Left ventricle myocardium inferior (tissue), 1 donor: ENCODE data around the gene IFNLR1. TPM values are rescaled to one million over a fixed set of nuclear protein-coding genes. Genes with fewer than 3 reads are reported as not detected.

ENCODE experiments used
- DNase-seq: peaks from one replicate; pipeline ENCODE4 v3.0.0-alpha.2; 2020
- H3K27ac ChIP-seq: fragments of 200-600 bp; replicated peaks from 2 replicates; pipeline ENCODE4 v1.8.0; 2021
- H3K27me3 ChIP-seq: fragments of 200-600 bp; 2 replicates; pipeline ENCODE4 v1.8.0; 2021; ENCODE audit warnings: low read depth
- H3K36me3 ChIP-seq: fragments of 200-600 bp; 2 replicates; pipeline ENCODE4 v1.8.0; 2021
- H3K4me1 ChIP-seq: fragments of 200-600 bp; 2 replicates; pipeline ENCODE4 v1.8.0; 2021
- H3K4me3 ChIP-seq: fragments of 200-600 bp; 2 replicates; pipeline ENCODE4 v1.8.0; 2021; ENCODE audit warnings: mild to moderate bottlenecking, moderate library complexity
- H3K9me3 ChIP-seq: fragments of 200-600 bp; replicated peaks from 2 replicates; pipeline ENCODE4 v1.8.0; 2021
- intact Hi-C: fragments of 100-400 bp; cut with micrococcal nuclease; formaldehyde crosslinking; loops from one replicate; pipeline ENCODE4 v1.11.0; 2022
- long read RNA-seq: library from polyadenylated mRNA; unstranded; transcript quantifications from one replicate; pipeline ENCODE4 v2.0.0, GENCODE V29; 2021
- total RNA-seq: library from RNA; stranded (reverse); fragmentation: NEBNext Ultra II Directional; extraction: Animal tissue kit (Norgen Biotek cat#: 25700); gene quantifications from one replicate; pipeline ENCODE4 v1.2.1, GENCODE V29; 2021
- TF ChIP-seq, protein P1 (sequence below): fragments of 200-600 bp; IDR thresholded peaks from 2 replicates; pipeline ENCODE4 v1.8.0; 2021; ENCODE audit warnings: antibody characterized with exemption, mild to moderate bottlenecking, borderline replicate concordance
- donor health status: DM: no; HTN: yes; CAD: no; lungs with severe emphysema.

IFNLR1 gene
- total RNA-seq = 2.0 TPM
- long read RNA-seq, full-length matches to known transcripts = 1 of 13 reads
- long read RNA-seq, partial matches to known transcripts = 2 of 13 reads
- long read RNA-seq, other reads (novel, unspliced or antisense) = 10 of 13 reads

GRCh38 chr1:24186993-24187790 is at the start of gene IFNLR1:
Gene IFNLR1 (minus strand): TSS chr1:24187289. CDS start chr1:24187248, 41 bp downstream.
- DNase-seq = peak; percentile 50
- TF ChIP-seq, protein P1, sequence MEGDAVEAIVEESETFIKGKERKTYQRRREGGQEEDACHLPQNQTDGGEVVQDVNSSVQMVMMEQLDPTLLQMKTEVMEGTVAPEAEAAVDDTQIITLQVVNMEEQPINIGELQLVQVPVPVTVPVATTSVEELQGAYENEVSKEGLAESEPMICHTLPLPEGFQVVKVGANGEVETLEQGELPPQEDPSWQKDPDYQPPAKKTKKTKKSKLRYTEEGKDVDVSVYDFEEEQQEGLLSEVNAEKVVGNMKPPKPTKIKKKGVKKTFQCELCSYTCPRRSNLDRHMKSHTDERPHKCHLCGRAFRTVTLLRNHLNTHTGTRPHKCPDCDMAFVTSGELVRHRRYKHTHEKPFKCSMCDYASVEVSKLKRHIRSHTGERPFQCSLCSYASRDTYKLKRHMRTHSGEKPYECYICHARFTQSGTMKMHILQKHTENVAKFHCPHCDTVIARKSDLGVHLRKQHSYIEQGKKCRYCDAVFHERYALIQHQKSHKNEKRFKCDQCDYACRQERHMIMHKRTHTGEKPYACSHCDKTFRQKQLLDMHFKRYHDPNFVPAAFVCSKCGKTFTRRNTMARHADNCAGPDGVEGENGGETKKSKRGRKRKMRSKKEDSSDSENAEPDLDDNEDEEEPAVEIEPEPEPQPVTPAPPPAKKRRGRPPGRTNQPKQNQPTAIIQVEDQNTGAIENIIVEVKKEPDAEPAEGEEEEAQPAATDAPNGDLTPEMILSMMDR = no peak
- intact Hi-C loops = no loop called here
- peak within 1 kb of the TSS; percentile 66 for H3K27ac ChIP-seq
- peaks cover 18% of the 10 kb centered on the region for H3K4me1 ChIP-seq
- H3K36me3 ChIP-seq = no peaks in the 10 kb centered on the region
- H3K27me3 ChIP-seq = peaks cover 36% of the 10 kb centered on the region
- peak within 1 kb of the TSS; percentile 72 for H3K4me3 ChIP-seq
- no peaks in the 10 kb centered on the region for H3K9me3 ChIP-seq

DNA sequence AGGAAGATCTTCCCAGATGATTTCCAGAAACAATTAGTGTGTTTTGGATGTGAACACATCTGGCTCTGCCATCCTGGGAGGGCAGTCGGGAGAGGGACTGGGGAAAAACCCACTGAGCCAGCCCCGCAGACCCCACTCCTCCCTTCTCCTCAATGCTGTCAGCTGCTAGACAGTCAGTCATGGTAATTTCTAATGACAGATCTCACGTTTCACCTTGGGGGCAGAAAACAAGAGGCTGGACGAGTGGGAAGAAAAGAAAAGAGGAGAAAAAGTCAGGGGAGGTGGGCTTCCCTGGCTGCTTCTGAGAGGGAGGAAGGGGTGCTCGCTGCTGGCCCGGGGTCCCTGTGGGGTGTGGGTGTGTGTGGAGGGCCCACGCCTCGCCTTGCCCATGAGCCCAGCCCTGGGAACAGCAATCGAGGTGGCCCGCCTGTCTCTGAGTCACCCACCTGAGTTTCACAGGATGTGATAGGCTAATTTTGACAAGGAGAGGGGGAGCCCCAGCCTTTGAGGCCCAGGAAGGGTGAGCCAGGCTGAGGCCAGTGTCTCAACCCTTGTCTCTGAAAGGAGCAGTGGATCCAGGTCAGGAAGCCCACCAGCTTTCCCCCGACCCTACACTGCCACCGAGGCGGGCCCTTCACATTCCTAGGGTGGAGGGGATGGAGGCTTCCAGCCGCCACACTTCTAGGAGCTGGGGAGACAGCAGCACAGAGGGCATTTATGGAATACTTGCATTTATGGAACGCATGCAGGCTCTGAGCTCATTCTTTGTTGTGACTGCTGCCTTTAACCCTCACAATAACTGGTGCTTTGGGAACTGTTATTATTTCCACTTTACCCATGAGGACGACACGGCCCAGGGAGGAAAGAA is 49.1 kb upstream of the IFNLR1 start:
- no peaks in the 10 kb centered on the region for H3K36me3 ChIP-seq
- peaks cover 18% of the 10 kb centered on the region for H3K27me3 ChIP-seq
- no peak overlapping the region for H3K27ac ChIP-seq
- intact Hi-C loops = no loop called here
- peaks cover 10% of the 10 kb centered on the region for H3K4me1 ChIP-seq
- H3K9me3 ChIP-seq = no peaks in the 10 kb centered on the region
- no peak overlapping the region for H3K4me3 ChIP-seq
- DNase-seq = no peak
- TF ChIP-seq, protein P1 = no peak

DNA sequence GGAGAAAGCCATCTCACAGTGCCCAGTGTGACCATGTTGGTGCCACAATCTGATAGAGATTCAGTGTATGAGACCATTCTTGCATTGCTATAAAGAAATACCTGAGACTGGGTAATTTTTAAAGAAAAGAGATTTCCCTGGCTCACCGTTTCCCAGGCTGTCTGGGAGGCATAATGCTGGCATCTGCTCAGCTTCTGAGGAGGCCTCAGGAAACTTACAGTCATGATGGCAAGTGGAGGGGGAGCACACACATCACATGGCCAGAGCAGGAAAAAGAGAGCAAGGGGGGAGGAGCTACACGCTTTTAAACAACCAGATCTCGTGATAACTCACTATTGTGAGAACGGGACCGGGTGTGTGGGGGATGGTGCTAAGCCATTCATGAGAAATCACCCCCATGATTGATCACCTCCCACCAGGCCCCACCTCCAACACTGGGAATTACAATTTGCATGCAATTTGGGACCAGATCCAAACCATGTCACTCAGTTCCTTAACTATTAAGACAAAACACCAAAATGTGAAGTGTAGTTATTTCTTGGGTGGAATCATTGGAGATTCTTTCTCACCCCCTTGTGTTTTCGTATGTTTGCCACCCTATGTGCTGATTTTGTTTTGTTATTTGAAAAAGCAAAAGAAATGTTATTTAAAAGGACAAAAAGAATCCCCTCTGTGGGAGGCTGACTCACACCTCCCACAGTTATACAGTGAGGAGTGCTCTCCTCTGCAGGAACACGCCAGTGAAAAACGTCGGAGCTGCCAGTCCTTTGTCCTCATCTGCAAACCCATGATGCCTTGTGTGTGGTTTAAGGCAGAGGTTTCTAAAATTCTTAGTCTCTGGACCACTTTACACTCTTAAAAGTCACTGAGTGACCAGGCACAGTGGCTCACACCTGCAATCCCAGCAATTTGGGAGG is 46.9 kb upstream of the IFNLR1 start:
- peaks cover 18% of the 10 kb centered on the region for H3K27me3 ChIP-seq
- no peak for DNase-seq
- intact Hi-C loops = no loop called here
- no peak overlapping the region for H3K27ac ChIP-seq
- TF ChIP-seq, protein P1 = no peak
- no peak overlapping the region for H3K4me3 ChIP-seq
- no peaks in the 10 kb centered on the region for H3K36me3 ChIP-seq
- H3K9me3 ChIP-seq = no peaks in the 10 kb centered on the region
- peaks cover 10% of the 10 kb centered on the region for H3K4me1 ChIP-seq

- Histone ChIP-seq H3K27me3 (peaks cover 5% of the 10 kb centered on the region), H3K27ac (no peak overlapping the region), H3K9me3 (no peaks in the 10 kb centered on the region), H3K4me3 (no peak overlapping the region), H3K4me1 (peaks cover 5% of the 10 kb centered on the region), H3K36me3 (no peaks in the 10 kb centered on the region)
- no peak for DNase-seq
- intact Hi-C loops = no loop called here
- TF ChIP-seq, protein P1 = no peak
Measured at GRCh38 chr1:24231701-24232100, 44.6 kb upstream of the IFNLR1 start.

GRCh38 chr1:24228311-24228710 is 41.2 kb upstream of the IFNLR1 start:
- intact Hi-C loops = no loop called here
- H3K36me3 ChIP-seq = no peaks in the 10 kb centered on the region
- H3K9me3 ChIP-seq = no peaks in the 10 kb centered on the region
- TF ChIP-seq, protein P1 = no peak
- H3K4me3 ChIP-seq = no peak overlapping the region
- no peak overlapping the region for H3K27ac ChIP-seq
- DNase-seq = no peak
- H3K4me1 ChIP-seq = no peaks in the 10 kb centered on the region
- peaks cover 11% of the 10 kb centered on the region for H3K27me3 ChIP-seq
